ENCODE results near the gene SLC4A9. TPM values are rescaled to one million over a fixed set of nuclear protein-coding genes. Genes with fewer than 3 reads are reported as not detected.

Gene SLC4A9
- total RNA-seq, 4 donors from 2014 or later: 0.38 to 2.5 (median 0.40) TPM; not detected in 1

Small RNA genes lying within 50 kb of the gene (small RNA-seq; reads per million reads assigned to genes)
- 0 reads per million in 2 donors for gene RNU4-14P

Other genes with a start within 250 kb of the SLC4A9 start
- gene PURA, start 246.1 kb upstream of the SLC4A9 start, total RNA-seq: 10 to 100 TPM; 22.2 to 24.7 (median 22.7) TPM
- gene IGIP, start 234.3 kb upstream of the SLC4A9 start, total RNA-seq: 10 to 100 TPM; 10.2 to 16.5 (median 12.4) TPM
- 100 to 1,000 TPM in 3 of 4 donors, 10 to 100 TPM in 1; 60.2 to 185 (median 140) TPM for gene CYSTM1, start 185.0 kb upstream of the SLC4A9 start, total RNA-seq
- 100 to 1,000 TPM in 2 of 4 donors, 10 to 100 TPM in 2; 90.6 to 142 (median 109) TPM for gene PFDN1, start 57.1 kb upstream of the SLC4A9 start, total RNA-seq
- 10 to 100 TPM in 2 of 4 donors, 1 to 10 TPM in 2; 4.1 to 41.0 (median 10.1) TPM for gene HBEGF, start 13.6 kb upstream of the SLC4A9 start, total RNA-seq
- 100 to 1,000 TPM; 141 to 236 (median 211) TPM for gene ANKHD1, start 41.6 kb downstream of the SLC4A9 start, total RNA-seq
- 10 to 100 TPM in 3 of 4 donors, not detected in 1; 32.4 to 46.1 (median 32.9) TPM for gene EIF4EBP3, start 187.5 kb downstream of the SLC4A9 start, total RNA-seq
- gene SRA1, start 197.3 kb downstream of the SLC4A9 start, total RNA-seq: 10 to 100 TPM; 19.8 to 38.6 (median 27.5) TPM
- gene APBB3, start 204.4 kb downstream of the SLC4A9 start, total RNA-seq: 10 to 100 TPM; 21.7 to 78.5 (median 62.4) TPM
- gene SLC35A4, start 204.6 kb downstream of the SLC4A9 start, total RNA-seq: 10 to 100 TPM; 41.9 to 51.3 (median 49.9) TPM